HepG2 (cell line): ENCODE data around the gene LSM3. TPM values are rescaled to one million over a fixed set of nuclear protein-coding genes. Genes with fewer than 3 reads are reported as not detected.

Source experiments
- ATAC-seq: fragments of 200-7000 bp; cut with Tn5 transposase; 3 replicates; pipeline ENCODE4 v1.9.1; 2020; ENCODE audit warnings: mild to moderate bottlenecking, moderate library complexity
- BruUV-seq: library from RNA; stranded (reverse); fragments of 400-500 nt; replicated peaks from 2 replicates; lab custom pipeline; 2021; lab: Mats Ljungman, UMichigan
- CTCF ChIA-PET: fragments of 300-600 bp; formaldehyde crosslinking; extraction: SDS; loops from one replicate; lab custom pipeline; 2021; ENCODE audit warnings: low total read pairs, inconsistent platforms, low intra/inter-chr PET ratio; lab: Yijun Ruan, JAX
- POLR2A ChIA-PET: fragments of 350-600 bp; sonication (Branson Sonifier 250); formaldehyde crosslinking; loops from one replicate; lab custom pipeline; 2020; ENCODE audit warnings: antibody characterized with exemption, inconsistent platforms; lab: Yijun Ruan, JAX
- DNase-seq: peaks from one replicate; pipeline ENCODE4 v3.0.0-alpha.2; 2015; ENCODE audit warnings: low spot score
- FAIRE-seq: peaks from 3 replicates; lab custom pipeline; 2011; peaks lifted over from hg19 to GRCh38; lab: Jason Lieb, UNC
- H2AFZ ChIP-seq: one replicate; pipeline ENCODE4 v1.6.1; 2011; ENCODE audit warnings: low read length, inconsistent platforms
- H3K27ac ChIP-seq: fragments of 300-600 bp; 3 replicates; pipeline ENCODE4 v1.8.0; 2011; ENCODE audit warnings: mixed run types, mild to moderate bottlenecking, mixed read lengths, low read length, inconsistent platforms; ENCODE audit not compliant: insufficient read depth; ENCODE audit errors: extremely low read length
- H3K27me3 ChIP-seq, 2 experiments: fragments of 200-600 bp in 1 of 2; 2 replicates in 1 of 2; 3 replicates in 1 of 2; pipeline versions ENCODE4 v1.6.0 to v1.8.0; 2011; ENCODE audit warnings: low read length in 2 of 2, mild to moderate bottlenecking in 2 of 2, moderate library complexity in 2 of 2, inconsistent platforms in 1 of 2; ENCODE audit not compliant: insufficient read depth in 2 of 2, control insufficient read depth in 1 of 2
- H3K36me3 ChIP-seq, 2 experiments: fragments of 200-600 bp in 1 of 2; replicated peaks in 1 of 2; 2 replicates in 1 of 2; 3 replicates in 1 of 2; pipeline versions ENCODE4 v1.5.1 to v1.8.0; 2011; ENCODE audit warnings: low read length in 2 of 2, inconsistent platforms in 1 of 2; ENCODE audit not compliant: insufficient read depth in 2 of 2, control insufficient read depth in 1 of 2
- H3K4me1 ChIP-seq: 2 replicates; pipeline ENCODE4 v1.5.1; 2012; ENCODE audit warnings: low read length, inconsistent platforms; ENCODE audit not compliant: insufficient read depth
- H3K4me2 ChIP-seq: 2 replicates; pipeline ENCODE4 v1.6.0; 2011; ENCODE audit warnings: low read depth, low read length, inconsistent platforms
- H3K4me3 ChIP-seq, 3 experiments: fragments of 200-600 bp in 1 of 3; sonication (generic), shearing (Covaris generic) in 1 of 3; replicated peaks in 1 of 3; 2 replicates each; pipeline ENCODE4 v1.5.1; 2011 to 2016; ENCODE audit warnings: low read length in 3 of 3, inconsistent platforms in 2 of 3, low read depth in 2 of 3, mild to moderate bottlenecking in 2 of 3, control low read depth in 1 of 3, mixed read lengths in 1 of 3; ENCODE audit not compliant: insufficient read depth in 1 of 3
- H3K79me2 ChIP-seq: one replicate; pipeline ENCODE4 v1.6.1; 2011; ENCODE audit warnings: low read length, inconsistent platforms; ENCODE audit not compliant: insufficient read depth
- H3K9ac ChIP-seq: 2 replicates; pipeline ENCODE4 v1.6.0; 2011; ENCODE audit warnings: mild to moderate bottlenecking, low read depth, low read length, inconsistent platforms; ENCODE audit not compliant: insufficient read depth
- H3K9me3 ChIP-seq: 2 replicates; pipeline ENCODE4 v1.5.1; 2012; ENCODE audit warnings: mild to moderate bottlenecking, low read length
- H4K20me1 ChIP-seq: 2 replicates; pipeline ENCODE4 v1.6.0; 2011; ENCODE audit warnings: inconsistent platforms, mild to moderate bottlenecking, low read length, moderate library complexity; ENCODE audit not compliant: insufficient read depth
- AKNA ChIP-seq: sonication (generic); formaldehyde crosslinking; IDR thresholded peaks from 2 replicates; pipeline ENCODE4 v1.4.0; 2020; ENCODE audit warnings: missing genetic modification reagents, borderline replicate concordance
- E2F2 ChIP-seq: sonication (generic); formaldehyde crosslinking; IDR thresholded peaks from 2 replicates; pipeline ENCODE4 v1.4.0; 2020; ENCODE audit warnings: missing genetic modification reagents, borderline replicate concordance
- GPN1 ChIP-seq: sonication (generic); formaldehyde crosslinking; IDR thresholded peaks from 2 replicates; pipeline ENCODE4 v1.5.1; 2020; ENCODE audit warnings: missing genetic modification reagents, borderline replicate concordance
- HMGXB4 ChIP-seq, 2 experiments: sonication (generic) in 1 of 2; formaldehyde crosslinking in 1 of 2; IDR thresholded peaks; 2 replicates each; pipeline versions ENCODE4 v1.4.0 to v1.6.1; 2018 to 2020; ENCODE audit warnings: missing genetic modification reagents in 2 of 2, borderline replicate concordance in 1 of 2, low read depth in 1 of 2, mild to moderate bottlenecking in 1 of 2, missing biosample characterization in 1 of 2
- NFRKB ChIP-seq: fragments of 450-650 bp; IDR thresholded peaks from 2 replicates; pipeline ENCODE4 v1.6.1; 2017
- NR2F1 ChIP-seq, 2 experiments: fragments of 450-650 bp in 1 of 2; formaldehyde crosslinking in 1 of 2; IDR thresholded peaks; 2 replicates each; pipeline versions ENCODE4 v1.5.0 to v1.6.1; 2016 to 2020; ENCODE audit warnings: mild to moderate bottlenecking in 1 of 2, missing compliant biosample characterization in 1 of 2, missing genetic modification reagents in 1 of 2, moderate library complexity in 1 of 2
- NR2F6 ChIP-seq, 2 experiments: IDR thresholded peaks; 2 replicates each; pipeline ENCODE4 v1.6.1; 2016; ENCODE audit warnings: antibody characterized with exemption in 1 of 2, mild to moderate bottlenecking in 1 of 2
- ZBTB42 ChIP-seq: sonication (generic); formaldehyde crosslinking; IDR thresholded peaks from 2 replicates; pipeline ENCODE4 v1.5.0; 2020; ENCODE audit warnings: mild to moderate bottlenecking, missing genetic modification reagents
- ZKSCAN5 ChIP-seq: sonication (generic); formaldehyde crosslinking; IDR thresholded peaks from 2 replicates; pipeline ENCODE4 v1.5.1; 2020; ENCODE audit warnings: mild to moderate bottlenecking, missing genetic modification reagents
- ZKSCAN8 ChIP-seq: IDR thresholded peaks from 2 replicates; pipeline ENCODE4 v1.6.1; 2016; ENCODE audit warnings: borderline replicate concordance, missing genetic modification reagents, missing compliant biosample characterization
- ZNF17 ChIP-seq: sonication (generic); formaldehyde crosslinking; IDR thresholded peaks from 2 replicates; pipeline ENCODE4 v1.5.0; 2020; ENCODE audit warnings: mild to moderate bottlenecking, missing genetic modification reagents
- ZNF263 ChIP-seq: sonication (generic); formaldehyde crosslinking; IDR thresholded peaks from 2 replicates; pipeline ENCODE4 v1.4.0; 2020; ENCODE audit warnings: missing genetic modification reagents
- ZNF781 ChIP-seq: sonication (generic); formaldehyde crosslinking; IDR thresholded peaks from 2 replicates; pipeline ENCODE4 v1.5.1; 2020; ENCODE audit warnings: borderline replicate concordance, mild to moderate bottlenecking, missing genetic modification reagents; ENCODE audit errors: not compliant biosample characterization
- ZNF790 ChIP-seq: sonication (generic); formaldehyde crosslinking; IDR thresholded peaks from 2 replicates; pipeline ENCODE4 v1.8.0; 2022; ENCODE audit warnings: missing genetic modification reagents, mild to moderate bottlenecking, borderline replicate concordance
- WGBS: methylation state at CpG from one replicate; pipeline ENCODE4 v1.1.6; 2017; ENCODE audit warnings: low lambda C conversion rate; 5-methylcytosine and 5-hydroxymethylcytosine counted together
- in situ Hi-C: cut with HindIII; loops from 2 replicates; pipeline ENCODE4 v1.10.0; 2017; ENCODE audit warnings: low pct_unique_long_range_greater_than_20kb; ENCODE audit not compliant: extremely low pct_ligation_motif_present
- intact Hi-C: fragments of 100-400 bp; cut with micrococcal nuclease; formaldehyde crosslinking; loops from one replicate; pipeline ENCODE4 v1.10.0; 2022; ENCODE audit not compliant: unreplicated experiment
- polyA plus RNA-seq, 8 experiments: library from polyadenylated mRNA; depleted of rRNA in 3 of 8; stranded (reverse) in 7 of 8; unstranded in 1 of 8; fragments of >200 nt; fragmentation: Illumina TruSeq in 4 of 8; extraction: Trizol in 4 of 8; gene quantifications; 2 replicates each; pipeline versions ENCODE4 v1.2.1 to v1.2.3, GENCODE V29; 2011 to 2016; ENCODE audit warnings: low read depth in 4 of 8, missing spikeins in 1 of 8, mixed read lengths in 1 of 8; ENCODE audit not compliant: insufficient read depth in 1 of 8
- total RNA-seq, 5 experiments: library from RNA; depleted of rRNA; stranded (reverse); fragments of >200 nt; fragmentation: Illumina TruSeq; extraction: Trizol; gene quantifications; 2 replicates each; pipeline ENCODE4 v1.2.3, GENCODE V29; 2016; ENCODE audit warnings: low read depth in 1 of 5

LSM3 gene
- total and polyA plus RNA-seq, 2 of the 13 experiments (the other 11 are each of a cell fraction or from before 2014, with no cell fraction given): 5.1 to 19.4 TPM

- Histone ChIP-seq H3K9me3 (no peaks in the 10 kb centered on the region), H3K4me2 (no peak overlapping the region), H3K9ac (no peak overlapping the region), H2AFZ (no peak overlapping the region), H3K4me1 (peaks cover 13% of the 10 kb centered on the region), H3K79me2 (no peaks in the 10 kb centered on the region), H4K20me1 (no peaks in the 10 kb centered on the region; the same call in 1 of the 2 replicates), H3K27ac (no peak overlapping the region), H3K4me3 (no peak overlapping the region), H3K27me3 (no peaks in the 10 kb centered on the region), H3K36me3 (peaks cover 19 to 46% of the 10 kb centered on the region in 2 experiments)
- ChIA-PET POLR2A (interaction anchor here (2.5 kb wide), 1 partner anchor 15 kb away, joined by 16 read pairs; the partner anchor contains the start of genes CHCHD4 and TMEM43), CTCF (no interaction called here)
- DNase-seq (no peak), ATAC-seq (no peak), FAIRE-seq (no peak)
- 95% methylated on average over 3 of the region's 5 CpGs for WGBS
- TF ChIP-seq NFRKB (no peak), E2F2 (no peak), ZKSCAN5 (CRISPR knock-in tag) (no peak), ZNF263 (CRISPR knock-in tag) (no peak), ZKSCAN8 (CRISPR knock-in tag) (no peak), GPN1 (CRISPR knock-in tag) (no peak), ZNF790 (no peak), HMGXB4 (CRISPR knock-in tag; IDR thresholded peaks at IDR 0.05; ENCODE audit: borderline replicate concordance in 1 of 2, low read depth in 1 of 2) (no peak), ZBTB42 (CRISPR knock-in tag) (no peak), ZNF17 (CRISPR knock-in tag) (no peak), AKNA (CRISPR knock-in tag) (no peak), ZNF781 (CRISPR knock-in tag) (no peak), NR2F6 (IDR thresholded peaks at IDR 0.05) (no peak), NR2F6 (CRISPR knock-in tag; IDR thresholded peaks at IDR 0.05) (no peak), NR2F1 (CRISPR knock-in tag; IDR thresholded peaks at IDR 0.05) (no peak)
- in situ Hi-C loops (no loop called here), intact Hi-C loops (no loop called here)
- no TSS peak for BruUV-seq
These were observed 38.8 kb upstream of the LSM3 start for GRCh38 chr3:14139771-14140170.
